Measurements from ENCODE around the gene MYCT1.
"Not testable (repeated sequence)": the region's sequence is repeated elsewhere in the genome, so short reads cannot be mapped to it uniquely, and the experiment has no call there.

MYCT1 gene

GRCh38 chr6:152697634-152698033 is at the start of gene MYCT1:
MYCT1 (plus strand) TSS chr6:152697897; CDS start chr6:152697903, 6 bp downstream.
- in situ Hi-C loops (cut with HindIII; ENCODE audit: low sequenced_read_pairs) = no loop called here

- in situ Hi-C loops (cut with HindIII; ENCODE audit: low sequenced_read_pairs) = no loop called here
Observed at GRCh38 chr6:152648105-152648504, 49.6 kb upstream of the MYCT1 start.

- in situ Hi-C loops (cut with HindIII; ENCODE audit: low sequenced_read_pairs) = no loop called here
Observed at GRCh38 chr6:152651986-152652385, 45.7 kb upstream of the MYCT1 start.

GRCh38 chr6:152661776-152662175 is 35.9 kb upstream of the MYCT1 start:
- in situ Hi-C loops (cut with HindIII; ENCODE audit: low sequenced_read_pairs) = no loop called here

GRCh38 chr6:152669895-152670294 is 27.8 kb upstream of the MYCT1 start:
- in situ Hi-C loops (cut with HindIII; ENCODE audit: low sequenced_read_pairs) = no loop called here

GRCh38 chr6:152671171-152671570 is 26.5 kb upstream of the MYCT1 start:
- in situ Hi-C loops (cut with HindIII; ENCODE audit: low sequenced_read_pairs) = no loop called here

GRCh38 chr6:152673236-152673635 is 24.5 kb upstream of the MYCT1 start:
- in situ Hi-C loops (cut with HindIII; ENCODE audit: low sequenced_read_pairs) = no loop called here

- in situ Hi-C loops (cut with HindIII; ENCODE audit: low sequenced_read_pairs) = no loop called here
Observed at GRCh38 chr6:152680151-152680550, 17.5 kb upstream of the MYCT1 start.

GRCh38 chr6:152680879-152681517 is 16.7 kb upstream of the MYCT1 start:
- in situ Hi-C loops (cut with HindIII; ENCODE audit: low sequenced_read_pairs) = no loop called here

- in situ Hi-C loops (cut with HindIII; ENCODE audit: low sequenced_read_pairs) = no loop called here
Observed at GRCh38 chr6:152682141-152682540, 15.6 kb upstream of the MYCT1 start.

GRCh38 chr6:152682935-152683334 is 14.8 kb upstream of the MYCT1 start:
- in situ Hi-C loops (cut with HindIII; ENCODE audit: low sequenced_read_pairs) = not testable (repeated sequence)

GRCh38 chr6:152685819-152686218 is 11.9 kb upstream of the MYCT1 start:
- in situ Hi-C loops (cut with HindIII; ENCODE audit: low sequenced_read_pairs) = no loop called here

GRCh38 chr6:152695372-152696045 is 2.2 kb upstream of the MYCT1 start:
- in situ Hi-C loops (cut with HindIII; ENCODE audit: low sequenced_read_pairs) = no loop called here

- in situ Hi-C loops (cut with HindIII; ENCODE audit: low sequenced_read_pairs) = no loop called here
Observed at GRCh38 chr6:152696522-152696921, 1.2 kb upstream of the MYCT1 start.

GRCh38 chr6:152698692-152699091 is 995 bp downstream of the MYCT1 start:
- in situ Hi-C loops (cut with HindIII; ENCODE audit: low sequenced_read_pairs) = no loop called here

- in situ Hi-C loops (cut with HindIII; ENCODE audit: low sequenced_read_pairs) = no loop called here
Observed at GRCh38 chr6:152700427-152700826, 2.7 kb downstream of the MYCT1 start.

- in situ Hi-C loops (cut with HindIII; ENCODE audit: low sequenced_read_pairs) = no loop called here
Observed at GRCh38 chr6:152701081-152701862, 3.6 kb downstream of the MYCT1 start.

- in situ Hi-C loops (cut with HindIII; ENCODE audit: low sequenced_read_pairs) = no loop called here
Observed at GRCh38 chr6:152701863-152702401, 4.2 kb downstream of the MYCT1 start.

- in situ Hi-C loops (cut with HindIII; ENCODE audit: low sequenced_read_pairs) = not testable (repeated sequence)
Observed at GRCh38 chr6:152703750-152704149, 6.1 kb downstream of the MYCT1 start.

GRCh38 chr6:152705327-152705726 is 7.6 kb downstream of the MYCT1 start:
- in situ Hi-C loops (cut with HindIII; ENCODE audit: low sequenced_read_pairs) = no loop called here

- in situ Hi-C loops (cut with HindIII; ENCODE audit: low sequenced_read_pairs) = no loop called here
Observed at GRCh38 chr6:152716322-152716721, 18.6 kb downstream of the MYCT1 start.

GRCh38 chr6:152720974-152721373 is 23.3 kb downstream of the MYCT1 start:
- in situ Hi-C loops (cut with HindIII; ENCODE audit: low sequenced_read_pairs) = no loop called here
